Upper lobe of right lung (tissue), 1 donor: ENCODE measurements around the gene SKIC8. TPM values are rescaled to one million over a fixed set of nuclear protein-coding genes. Genes with fewer than 3 reads are reported as not detected.

Source experiments
- ATAC-seq: fragments of 200-7000 bp; cut with Tn5 transposase; one replicate; pipeline ENCODE4 v1.9.1; 2020; ENCODE audit warnings: mild to moderate bottlenecking, moderate library complexity
- DNase-seq: peaks from one replicate; pipeline ENCODE4 v3.0.0-alpha.2; 2020
- H3K27ac ChIP-seq: fragments of 200-600 bp; one replicate; pipeline ENCODE4 v1.8.0; 2022
- H3K27me3 ChIP-seq: fragments of 200-600 bp; one replicate; pipeline ENCODE4 v1.8.0; 2022; ENCODE audit warnings: mild to moderate bottlenecking
- H3K36me3 ChIP-seq: fragments of 200-600 bp; one replicate; pipeline ENCODE4 v1.8.0; 2022
- H3K4me1 ChIP-seq: fragments of 200-600 bp; one replicate; pipeline ENCODE4 v1.8.0; 2022
- H3K4me3 ChIP-seq: fragments of 200-600 bp; one replicate; pipeline ENCODE4 v1.8.0; 2022; ENCODE audit warnings: mild to moderate bottlenecking
- H3K9me3 ChIP-seq: fragments of 200-600 bp; one replicate; pipeline ENCODE4 v1.8.0; 2022
- intact Hi-C: fragments of 100-400 bp; cut with DNase I; formaldehyde crosslinking; loops from one replicate; pipeline ENCODE4 v1.11.0; 2022
- total RNA-seq: library from RNA; stranded (reverse); fragmentation: NEBNext Ultra II Directional; extraction: Animal tissue kit (Norgen Biotek cat#: 25700); gene quantifications from one replicate; pipeline ENCODE4 v1.2.1, GENCODE V29; 2021
- TF ChIP-seq, protein P1 (sequence below): fragments of 200-600 bp; IDR thresholded peaks from one replicate; pipeline ENCODE4 v1.8.0; 2022; ENCODE audit warnings: antibody characterized with exemption
- donor health status: DM: no; HTN: yes; CAD: no; lungs with severe emphysema.

Gene SKIC8
- total RNA-seq, 1 donor from 2014 or later: 37.9 TPM

DNA sequence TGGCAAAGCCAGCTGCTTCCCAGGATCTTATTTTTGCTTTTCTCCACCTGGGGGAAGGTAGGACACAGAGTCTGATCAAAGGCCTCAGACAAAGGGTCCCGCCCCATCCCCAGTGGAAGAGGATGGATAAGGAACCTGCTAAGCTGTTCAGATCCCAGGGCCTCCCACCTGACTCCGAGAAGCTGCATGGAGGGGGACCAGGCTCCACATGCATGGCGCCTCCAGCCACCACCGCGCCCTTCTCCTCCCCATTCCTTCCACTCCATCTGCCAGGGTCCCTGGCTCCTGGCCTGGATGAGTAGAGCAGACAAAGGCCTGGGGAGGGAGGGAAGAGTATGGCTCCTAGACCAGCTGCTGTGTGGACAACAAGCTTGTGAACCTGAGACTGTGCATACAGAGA, 20.8 kb upstream of the SKIC8 start:
- H3K27ac ChIP-seq: no peak overlapping the region
- no peaks in the 10 kb centered on the region for H3K9me3 ChIP-seq
- ATAC-seq: no peak
- TF ChIP-seq, protein P1, sequence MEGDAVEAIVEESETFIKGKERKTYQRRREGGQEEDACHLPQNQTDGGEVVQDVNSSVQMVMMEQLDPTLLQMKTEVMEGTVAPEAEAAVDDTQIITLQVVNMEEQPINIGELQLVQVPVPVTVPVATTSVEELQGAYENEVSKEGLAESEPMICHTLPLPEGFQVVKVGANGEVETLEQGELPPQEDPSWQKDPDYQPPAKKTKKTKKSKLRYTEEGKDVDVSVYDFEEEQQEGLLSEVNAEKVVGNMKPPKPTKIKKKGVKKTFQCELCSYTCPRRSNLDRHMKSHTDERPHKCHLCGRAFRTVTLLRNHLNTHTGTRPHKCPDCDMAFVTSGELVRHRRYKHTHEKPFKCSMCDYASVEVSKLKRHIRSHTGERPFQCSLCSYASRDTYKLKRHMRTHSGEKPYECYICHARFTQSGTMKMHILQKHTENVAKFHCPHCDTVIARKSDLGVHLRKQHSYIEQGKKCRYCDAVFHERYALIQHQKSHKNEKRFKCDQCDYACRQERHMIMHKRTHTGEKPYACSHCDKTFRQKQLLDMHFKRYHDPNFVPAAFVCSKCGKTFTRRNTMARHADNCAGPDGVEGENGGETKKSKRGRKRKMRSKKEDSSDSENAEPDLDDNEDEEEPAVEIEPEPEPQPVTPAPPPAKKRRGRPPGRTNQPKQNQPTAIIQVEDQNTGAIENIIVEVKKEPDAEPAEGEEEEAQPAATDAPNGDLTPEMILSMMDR: no peak
- H3K27me3 ChIP-seq: no peaks in the 10 kb centered on the region
- H3K4me1 ChIP-seq: peaks cover 4% of the 10 kb centered on the region
- H3K36me3 ChIP-seq: no peaks in the 10 kb centered on the region
- no peak for DNase-seq
- intact Hi-C loops: no loop called here
- no peak overlapping the region for H3K4me3 ChIP-seq

DNA sequence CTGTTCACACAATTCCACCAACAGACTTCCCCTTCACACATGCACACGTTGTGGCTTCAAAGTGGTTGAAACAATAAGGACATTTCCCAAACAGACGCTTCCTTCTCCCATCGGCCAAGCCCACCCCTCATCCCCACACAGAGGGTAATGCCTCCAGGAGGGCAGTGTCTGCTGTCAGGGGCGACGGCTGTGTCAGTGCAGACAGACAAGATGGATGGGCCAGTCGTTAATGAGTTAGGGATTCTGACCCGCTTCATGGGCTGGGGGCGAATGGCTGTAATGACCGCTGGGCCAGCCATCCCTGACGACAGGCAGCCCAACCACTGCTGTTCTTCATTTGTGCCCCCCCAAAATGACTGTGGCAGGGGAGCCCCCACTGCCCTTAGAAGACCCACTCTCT, 20.2 kb upstream of the SKIC8 start:
- Histone ChIP-seq H3K9me3 (no peaks in the 10 kb centered on the region), H3K4me1 (peaks cover 4% of the 10 kb centered on the region), H3K4me3 (no peak overlapping the region), H3K36me3 (no peaks in the 10 kb centered on the region), H3K27me3 (no peaks in the 10 kb centered on the region), H3K27ac (no peak overlapping the region)
- intact Hi-C loops: no loop called here
- no peak for ATAC-seq
- DNase-seq: no peak
- TF ChIP-seq, protein P1: no peak

DNA sequence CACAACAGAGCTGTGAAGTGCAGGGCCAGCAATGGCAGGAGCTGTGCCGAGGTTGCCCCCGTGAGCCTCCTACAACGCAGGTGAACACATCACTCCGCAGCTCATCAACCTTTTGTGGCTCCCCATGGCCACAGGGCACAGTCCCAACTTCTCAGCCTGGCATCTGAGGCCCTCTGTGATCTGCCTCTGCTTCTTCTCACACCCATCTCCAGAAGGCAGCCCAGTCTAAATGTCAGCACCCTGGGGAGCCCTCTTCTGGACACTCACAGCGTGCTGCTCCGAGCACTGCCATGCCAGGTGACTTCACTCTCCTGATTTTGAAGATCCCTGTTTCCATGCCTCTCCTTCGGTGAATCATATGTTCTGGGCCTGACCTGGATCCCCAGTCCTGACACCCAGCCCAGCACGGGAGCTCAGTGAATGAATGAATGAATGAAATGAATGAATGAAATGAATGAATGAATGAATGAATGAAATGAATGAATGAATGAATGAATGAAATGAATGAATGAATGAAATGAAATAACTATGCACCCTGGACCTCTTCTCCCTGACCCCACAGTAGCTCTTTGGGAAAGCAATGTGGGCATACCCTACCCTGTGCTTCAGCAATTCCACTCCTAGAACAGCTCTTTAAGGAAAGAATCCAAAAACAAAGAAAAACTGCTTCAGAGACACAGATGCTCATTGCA, 17.9 kb upstream of the SKIC8 start:
- no peak for ATAC-seq
- no peaks in the 10 kb centered on the region for H3K9me3 ChIP-seq
- TF ChIP-seq, protein P1: no peak
- no peaks in the 10 kb centered on the region for H3K36me3 ChIP-seq
- no peak overlapping the region for H3K4me3 ChIP-seq
- H3K27me3 ChIP-seq: no peaks in the 10 kb centered on the region
- H3K27ac ChIP-seq: no peak overlapping the region
- intact Hi-C loops: no loop called here
- H3K4me1 ChIP-seq: no peaks in the 10 kb centered on the region
- DNase-seq: no peak

DNA sequence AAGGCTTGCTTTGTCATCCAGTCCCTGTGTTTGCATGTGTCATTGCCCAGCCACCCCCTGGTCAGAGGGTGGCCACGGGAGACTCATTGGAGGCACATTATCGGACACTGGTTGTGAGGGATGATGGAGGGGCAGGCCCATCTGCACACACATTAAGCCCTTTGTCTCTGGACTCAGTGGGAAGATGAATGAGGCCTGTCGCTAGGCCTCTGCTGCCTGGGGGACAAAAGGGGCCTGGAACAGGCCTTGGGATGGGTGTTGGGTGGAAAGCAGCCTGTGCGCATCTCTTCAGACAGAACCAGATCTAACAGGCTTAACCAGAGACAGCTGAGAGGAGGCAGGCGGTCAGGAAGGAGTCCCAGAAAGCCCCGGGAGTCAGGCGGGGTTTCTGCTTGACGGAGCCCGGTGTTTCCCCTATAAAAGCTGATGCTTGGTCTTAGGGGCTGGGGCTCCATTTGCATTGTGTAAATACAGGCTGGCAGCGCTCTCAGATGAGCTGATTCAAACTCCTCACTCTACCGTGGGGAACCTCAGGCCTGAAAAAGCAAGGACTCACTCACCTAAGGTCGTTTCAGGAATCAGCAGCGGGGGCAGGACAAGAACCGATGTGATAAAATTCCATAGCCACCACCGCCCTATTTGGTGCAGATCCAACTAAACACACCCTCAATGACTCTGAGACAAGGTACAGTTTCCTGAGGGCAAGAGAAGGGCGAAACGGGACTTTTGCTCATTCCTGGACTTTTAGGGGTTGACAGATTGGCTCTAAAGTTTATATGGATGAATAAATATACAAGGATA, 17.1 kb upstream of the SKIC8 start:
- Histone ChIP-seq H3K4me3 (no peak overlapping the region), H3K36me3 (no peaks in the 10 kb centered on the region), H3K27ac (no peak overlapping the region), H3K27me3 (no peaks in the 10 kb centered on the region), H3K9me3 (no peaks in the 10 kb centered on the region), H3K4me1 (no peaks in the 10 kb centered on the region)
- TF ChIP-seq, protein P1: no peak
- no peak for DNase-seq
- ATAC-seq: no peak
- intact Hi-C loops: no loop called here

DNA sequence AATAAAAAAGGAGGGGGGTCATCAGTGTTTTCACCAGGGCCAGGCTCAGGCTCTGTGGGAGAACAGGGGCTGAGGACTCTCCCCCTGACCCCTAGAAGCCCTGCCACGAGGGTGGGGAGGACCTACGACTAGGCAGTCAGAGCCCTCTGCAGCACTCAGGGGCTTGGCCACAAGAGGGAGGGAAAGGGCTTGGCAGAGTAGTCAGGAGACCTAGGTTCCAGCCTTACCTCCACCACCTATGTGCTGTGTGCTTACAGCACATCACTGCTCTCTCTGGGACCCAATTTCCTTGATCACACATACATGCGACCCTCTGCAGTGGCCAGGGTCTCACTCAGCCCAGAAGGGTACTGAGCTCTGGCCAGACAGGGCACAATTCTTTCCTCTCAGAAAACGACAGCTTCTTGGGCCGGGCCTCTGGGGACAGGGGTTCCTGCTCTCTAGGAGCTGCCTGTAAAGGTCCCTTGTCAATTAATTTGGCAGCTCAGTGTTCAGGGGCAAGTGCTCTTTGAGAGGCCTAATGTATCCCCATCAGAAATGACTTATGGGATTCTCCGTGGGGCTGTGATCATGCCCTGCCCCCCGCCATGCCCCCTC, 16.4 kb upstream of the SKIC8 start:
- Histone ChIP-seq H3K4me1 (no peaks in the 10 kb centered on the region), H3K27ac (no peak overlapping the region), H3K36me3 (no peaks in the 10 kb centered on the region), H3K27me3 (no peaks in the 10 kb centered on the region), H3K9me3 (no peaks in the 10 kb centered on the region), H3K4me3 (no peak overlapping the region)
- ATAC-seq (no peak), DNase-seq (no peak)
- intact Hi-C loops: no loop called here
- TF ChIP-seq, protein P1: no peak
